OCI-LY7 (cell line): Measurements from ENCODE around the gene NENF. TPM values are rescaled to one million over a fixed set of nuclear protein-coding genes. Genes with fewer than 3 reads are reported as not detected.

ENCODE experiments used
- BruUV-seq: library from RNA; stranded (reverse); fragments of 400-500 nt; replicated peaks from 2 replicates; lab custom pipeline; 2021; lab: Mats Ljungman, UMichigan
- CTCF ChIA-PET: fragments of 300-600 bp; sonication (Branson Sonifier 250); formaldehyde crosslinking; loops from one replicate; lab custom pipeline; 2022; ENCODE audit warnings: antibody characterized with exemption; ENCODE audit not compliant: unreplicated experiment; lab: Charles Lee
- POLR2A ChIA-PET: fragments of 300-600 bp; sonication (Branson Sonifier 250); formaldehyde crosslinking; loops from one replicate; lab custom pipeline; 2022; ENCODE audit warnings: antibody characterized with exemption; lab: Charles Lee
- DNase-seq: peaks from one replicate; pipeline ENCODE4 v3.0.0-alpha.2; 2015; ENCODE audit warnings: low spot score
- H2AFZ ChIP-seq: fragments of 200-600 bp; sonication (generic), shearing (Covaris generic); 2 replicates; pipeline ENCODE4 v1.6.1; 2014; ENCODE audit warnings: mild to moderate bottlenecking, antibody characterized with exemption, low read length, moderate library complexity
- H3K27ac ChIP-seq: fragments of 200-600 bp; sonication (generic); 2 replicates; pipeline ENCODE4 v1.5.1; 2014; ENCODE audit warnings: mixed run types, low read depth, mild to moderate bottlenecking, moderate library complexity, low read length, inconsistent platforms; ENCODE audit not compliant: poor library complexity, severe bottlenecking
- H3K36me3 ChIP-seq: fragments of 200-600 bp; sonication (generic); 2 replicates; pipeline ENCODE4 v1.6.1; 2014; ENCODE audit warnings: mild to moderate bottlenecking, antibody characterized with exemption, low read length, moderate library complexity, mixed read lengths; ENCODE audit not compliant: insufficient read depth
- H3K4me1 ChIP-seq: fragments of 200-600 bp; sonication (generic); 2 replicates; pipeline ENCODE4 v1.5.1; 2014; ENCODE audit warnings: mild to moderate bottlenecking, low read length; ENCODE audit not compliant: insufficient read depth, poor library complexity, severe bottlenecking
- H3K4me2 ChIP-seq: fragments of 200-600 bp; sonication (generic); 2 replicates; pipeline ENCODE4 v1.6.1; 2014; ENCODE audit warnings: mild to moderate bottlenecking, low read length
- H3K4me3 ChIP-seq: fragments of 200-600 bp; sonication (generic); 2 replicates; pipeline ENCODE4 v1.5.1; 2014; ENCODE audit warnings: mild to moderate bottlenecking, low read depth, low read length; ENCODE audit not compliant: poor library complexity, severe bottlenecking
- H3K79me2 ChIP-seq: fragments of 200-600 bp; sonication (generic); 2 replicates; pipeline ENCODE4 v1.6.1; 2016; ENCODE audit warnings: low read depth, mild to moderate bottlenecking, low read length, moderate library complexity, mixed read lengths; ENCODE audit not compliant: insufficient read depth
- H3K9me2 ChIP-seq: fragments of 200-600 bp; sonication (generic); 2 replicates; pipeline ENCODE4 v1.6.1; 2016; ENCODE audit warnings: mild to moderate bottlenecking, low read length, mixed read lengths; ENCODE audit not compliant: insufficient read depth
- H3K9me3 ChIP-seq: fragments of 200-600 bp; sonication (generic); 2 replicates; pipeline ENCODE4 v1.6.1; 2014; ENCODE audit warnings: mild to moderate bottlenecking, mixed run types, low read length, mixed read lengths
- H4K20me1 ChIP-seq: fragments of 200-600 bp; sonication (generic); 2 replicates; pipeline ENCODE4 v1.6.1; 2014; ENCODE audit warnings: mild to moderate bottlenecking, antibody characterized with exemption, low read length, moderate library complexity, mixed read lengths; ENCODE audit not compliant: insufficient read depth
- CTCF ChIP-seq: fragments of 200-600 bp; sonication (generic); conservative IDR thresholded peaks from 2 replicates; pipeline ENCODE4 v1.5.1; 2014; ENCODE audit warnings: mild to moderate bottlenecking, antibody characterized with exemption, low read length, moderate library complexity, mixed read lengths
- EZH2phosphoT487 ChIP-seq: fragments of 200-600 bp; sonication (generic); IDR thresholded peaks from 2 replicates; pipeline ENCODE4 v1.6.1; 2018; ENCODE audit warnings: low read depth, borderline replicate concordance, mild to moderate bottlenecking, mixed run types, antibody characterized with exemption, low read length, moderate library complexity, mixed read lengths
- intact Hi-C: fragments of 100-400 bp; cut with micrococcal nuclease; formaldehyde crosslinking; loops from one replicate; pipeline ENCODE4 v1.10.0; 2022; ENCODE audit not compliant: unreplicated experiment
- total RNA-seq, 2 experiments: library from RNA; depleted of rRNA in 1 of 2; stranded (reverse); fragments of >200 nt in 1 of 2; shearing (Covaris generic) in 1 of 2; gene quantifications; 2 replicates each; pipeline ENCODE4 v1.2.3, GENCODE V29; 2014 to 2022

NENF gene
- total RNA-seq, 2 experiments from 2014 or later: 12.7 to 15.5 TPM

- Histone ChIP-seq H3K27ac (no peak overlapping the region), H3K79me2 (no peaks in the 10 kb centered on the region), H3K4me3 (no peak overlapping the region), H4K20me1 (no peaks in the 10 kb centered on the region), H3K9me2 (no peaks in the 10 kb centered on the region), H3K9me3 (no peaks in the 10 kb centered on the region), H3K36me3 (no peaks in the 10 kb centered on the region), H3K4me1 (no peaks in the 10 kb centered on the region), H2AFZ (no peak overlapping the region), H3K4me2 (no peak overlapping the region)
- TF ChIP-seq CTCF (peak; percentile 93), EZH2phosphoT487 (no peak)
- intact Hi-C loops: loop anchor here (2.0 to 5.0 kb wide), 4 partner anchors 130 to 518 kb away; partner anchors contain the start of gene ATF3
- ChIA-PET POLR2A (interaction anchor here (0.5 to 1.5 kb wide), 5 partner anchors 13 to 1008 kb away, joined by 3 read pairs; no protein-coding TSS in a partner anchor), CTCF (interaction anchor here (0.8 to 1.5 kb wide), 4 partner anchors 14 to 21 kb away, joined by 3 to 10 read pairs (median 6); no protein-coding TSS in a partner anchor)
- BruUV-seq: no TSS peak
- peak; percentile 85 for DNase-seq
These were observed 44.4 kb downstream of the NENF start for GRCh38 chr1:212477014-212477679.

GRCh38 chr1:212477680-212478466 is 45.2 kb downstream of the NENF start:
- Histone ChIP-seq H3K27ac (no peak overlapping the region), H3K4me1 (no peaks in the 10 kb centered on the region), H3K9me3 (no peaks in the 10 kb centered on the region), H2AFZ (no peak overlapping the region), H3K9me2 (no peaks in the 10 kb centered on the region), H3K79me2 (no peaks in the 10 kb centered on the region), H3K4me3 (no peak overlapping the region), H3K4me2 (no peak overlapping the region), H3K36me3 (no peaks in the 10 kb centered on the region), H4K20me1 (no peaks in the 10 kb centered on the region)
- no peak for DNase-seq
- intact Hi-C loops: loop anchor here (2.0 to 5.0 kb wide), 4 partner anchors 129 to 517 kb away; partner anchors contain the start of gene ATF3
- TF ChIP-seq CTCF (no peak), EZH2phosphoT487 (no peak)
- POLR2A ChIA-PET: interaction anchor here (0.7 to 1.5 kb wide), 3 partner anchors 12 to 467 kb away, joined by 3 read pairs; no protein-coding TSS in a partner anchor
- no TSS peak for BruUV-seq
- CTCF ChIA-PET: interaction anchor here (1.0 to 1.5 kb wide), 4 partner anchors 19 to 187 kb away, joined by 3 to 10 read pairs (median 6); no protein-coding TSS in a partner anchor
